Ovary (tissue), 9 donors: ENCODE data around the gene SLK. TPM values are rescaled to one million over a fixed set of nuclear protein-coding genes. Genes with fewer than 3 reads are reported as not detected.

Experiments
- DNase-seq, 5 donors: peaks; one replicate each; pipeline ENCODE4 v3.0.0-alpha.2; 2019 to 2020
- H3K27ac ChIP-seq, 2 donors: fragments of 200-600 bp; one replicate each; pipeline versions ENCODE4 v1.5.1 to v1.8.0; 2019 to 2022
- H3K27me3 ChIP-seq: fragments of 200-600 bp; one replicate; pipeline ENCODE4 v1.8.0; 2022
- H3K36me3 ChIP-seq: fragments of 200-600 bp; sonication (generic); one replicate; pipeline ENCODE4 v1.5.1; 2019
- H3K4me1 ChIP-seq: one replicate; pipeline ENCODE4 v1.8.1; 2013; ENCODE audit warnings: mild to moderate bottlenecking, moderate library complexity; ENCODE audit not compliant: insufficient read depth
- H3K4me3 ChIP-seq: fragments of 200-600 bp; sonication (generic); one replicate; pipeline ENCODE4 v1.5.1; 2017
- H3K9me3 ChIP-seq, 2 donors: fragments of 200-600 bp in 1 of 2; sonication (generic) in 1 of 2; one replicate each; pipeline versions ENCODE4 v1.5.1 to v1.8.1; 2013 to 2019; ENCODE audit warnings: mild to moderate bottlenecking in 1 of 2, moderate library complexity in 1 of 2
- CTCF ChIP-seq, 3 donors: fragments of 450-650 bp in 2 of 3; fragments of 200-600 bp in 1 of 3; IDR thresholded peaks; one replicate each; pipeline versions ENCODE4 v1.5.1 to v1.8.0; 2016 to 2022; ENCODE audit warnings: antibody characterized with exemption in 3 of 3, mild to moderate bottlenecking in 1 of 3
- EP300 ChIP-seq: sonication (generic); formaldehyde crosslinking; IDR thresholded peaks from one replicate; pipeline ENCODE4 v1.6.1; 2017; ENCODE audit warnings: antibody characterized with exemption
- POLR2A ChIP-seq: fragments of 450-650 bp; IDR thresholded peaks from one replicate; pipeline ENCODE4 v1.6.1; 2017; ENCODE audit warnings: antibody characterized with exemption, mild to moderate bottlenecking, moderate library complexity
- WGBS, 3 donors: extraction: QIAGEN DNeasy Blood & Tissue Kit in 1 of 3; methylation state at CpG; one replicate each; pipeline versions ENCODE4 v1.1.5 to v1.1.7; 2013 to 2017; 5-methylcytosine and 5-hydroxymethylcytosine counted together
- intact Hi-C, 4 donors: fragments of 100-400 bp; cut with DNase I; formaldehyde crosslinking; loops; one replicate each; pipeline versions ENCODE4 v1.11.0 to v1.15.1; 2022 to 2023
- polyA plus RNA-seq, 2 donors: library from polyadenylated mRNA; stranded (reverse); fragments of 200-250 nt in 1 of 2; fragments of 350-450 nt in 1 of 2; fragmentation: Illumina TruSeq in 1 of 2; extraction: RNeasy Lipid Tissue Mini Kit (QIAGEN cat#74804) in 1 of 2; gene quantifications; one replicate each; pipeline ENCODE4 v1.2.3, GENCODE V29; 2013 to 2014
- total RNA-seq, 7 donors: library from RNA; depleted of rRNA in 2 of 7; stranded (reverse); fragments of >200 nt in 2 of 7; fragmentation: NEBNext Ultra II Directional in 3 of 7; extraction: Animal tissue kit (Norgen Biotek cat#: 25700) in 3 of 7; gene quantifications; one replicate each; pipeline versions ENCODE4 v1.1.0 to v1.2.4, GENCODE V29; 2016 to 2023
- donor health status: DM: no; HTN: no; CAD: no; lungs with moderate emphysema.
- donor health status: DM: no; HTN: no; CAD: no.
- donor health status: Bipolar disorder and iron deficiency.
- donor health status: DM: yes; HTN: yes; CAD: no.
- donor health status: DM: no; HTN: no; CAD: no.
- donor health status: DM: yes; HTN: yes; CAD: no.

Gene SLK
- total and polyA plus RNA-seq, 9 donors = 19.9 to 71.5 (median 43.4) TPM

GRCh38 chr10:104028823-104029520, 62.0 kb downstream of the SLK start:
- TF ChIP-seq EP300 (no peak), CTCF (IDR thresholded peaks at IDR 0.05) (no peak), POLR2A (no peak)
- H3K27me3 ChIP-seq = no peaks in the 10 kb centered on the region
- 10 to 27% (median 25%) methylated on average over 4 of the region's 4 CpGs for WGBS, 3 donors
- H3K4me1 ChIP-seq = peaks cover 6% of the 10 kb centered on the region
- H3K27ac ChIP-seq = peak overlapping the region in 1 of 2 donors; percentile 50
- DNase-seq = no peak
- intact Hi-C loops = no loop called here
- no peaks in the 10 kb centered on the region for H3K9me3 ChIP-seq
- no peak overlapping the region for H3K4me3 ChIP-seq
- no peaks in the 10 kb centered on the region for H3K36me3 ChIP-seq

- WGBS, 3 donors = 17 to 29% (median 22%) methylated on average over 6 of the region's 6 CpGs
- H3K9me3 ChIP-seq = no peaks in the 10 kb centered on the region
- no peak overlapping the region for H3K4me3 ChIP-seq
- H3K36me3 ChIP-seq = no peaks in the 10 kb centered on the region
- peak overlapping the region in 1 of 2 donors; percentile 50 for H3K27ac ChIP-seq
- H3K27me3 ChIP-seq = no peaks in the 10 kb centered on the region
- no peak for TF ChIP-seq POLR2A
- no peak for TF ChIP-seq CTCF (IDR thresholded peaks at IDR 0.05)
- no peak for TF ChIP-seq EP300
- peaks cover 6% of the 10 kb centered on the region for H3K4me1 ChIP-seq
- peak; percentile 82 to 91 (median 88) for DNase-seq
- intact Hi-C loops = no loop called here
These were observed 62.6 kb downstream of the SLK start for GRCh38 chr10:104029521-104029860.

GRCh38 chr10:104031631-104032030, 64.7 kb downstream of the SLK start:
- no peaks in the 10 kb centered on the region for H3K27me3 ChIP-seq
- H3K4me3 ChIP-seq = no peak overlapping the region
- H3K4me1 ChIP-seq = peaks cover 4% of the 10 kb centered on the region
- no peaks in the 10 kb centered on the region for H3K9me3 ChIP-seq
- no peak overlapping the region for H3K27ac ChIP-seq
- 88 to 97% (median 94%) methylated on average over 2 of the region's 2 CpGs for WGBS, 3 donors
- TF ChIP-seq EP300 = no peak
- no peak for TF ChIP-seq CTCF (IDR thresholded peaks at IDR 0.05)
- DNase-seq = no peak
- no peaks in the 10 kb centered on the region for H3K36me3 ChIP-seq
- intact Hi-C loops = no loop called here

GRCh38 chr10:104032144-104032775, 65.3 kb downstream of the SLK start:
- Histone ChIP-seq H3K36me3 (no peaks in the 10 kb centered on the region), H3K27ac (no peak overlapping the region), H3K27me3 (no peaks in the 10 kb centered on the region), H3K4me3 (no peak overlapping the region), H3K9me3 (no peaks in the 10 kb centered on the region), H3K4me1 (peaks cover 4% of the 10 kb centered on the region)
- 84 to 88% (median 88%) methylated on average over 7 of the region's 7 CpGs for WGBS, 3 donors
- TF ChIP-seq POLR2A (no peak), EP300 (no peak), CTCF (IDR thresholded peaks at IDR 0.05) (no peak)
- no peak for DNase-seq
- intact Hi-C loops = no loop called here
